Measurements from ENCODE around the gene SLC6A7.

The SLC6A7 gene

GRCh38 chr5:150217873-150218692, 28.2 kb downstream of the SLC6A7 start:
- peak; percentile 86 for TF ChIP-seq CTCF (conservative IDR thresholded peaks at IDR 0.05; ENCODE audit: low read depth, low read length)
- no peak overlapping the region for H3K4me3 ChIP-seq (ENCODE audit: low read length)
- peak; percentile 39 for DNase-seq (ENCODE audit: low read depth)

- TF ChIP-seq CTCF (conservative IDR thresholded peaks at IDR 0.05; ENCODE audit: low read depth, low read length), result no peak
- no peak overlapping the region for H3K4me3 ChIP-seq (ENCODE audit: low read length)
- DNase-seq (ENCODE audit: low read depth), result no peak
These were observed 28.8 kb downstream of the SLC6A7 start for GRCh38 chr5:150218693-150219035.

GRCh38 chr5:150219142-150219541, 29.3 kb downstream of the SLC6A7 start:
- TF ChIP-seq CTCF (conservative IDR thresholded peaks at IDR 0.05; ENCODE audit: low read depth, low read length), result no peak
- no peak overlapping the region for H3K4me3 ChIP-seq (ENCODE audit: low read length)
- DNase-seq (ENCODE audit: low read depth), result no peak

- TF ChIP-seq CTCF (conservative IDR thresholded peaks at IDR 0.05; ENCODE audit: low read depth, low read length), result no peak
- DNase-seq (ENCODE audit: low read depth), result no peak
- H3K4me3 ChIP-seq (ENCODE audit: low read length), result no peak overlapping the region
These were observed 30.0 kb downstream of the SLC6A7 start for GRCh38 chr5:150219861-150220260.

- TF ChIP-seq CTCF (conservative IDR thresholded peaks at IDR 0.05; ENCODE audit: low read depth, low read length), result no peak
- no peak for DNase-seq (ENCODE audit: low read depth)
- no peak overlapping the region for H3K4me3 ChIP-seq (ENCODE audit: low read length)
These were observed 31.6 kb downstream of the SLC6A7 start for GRCh38 chr5:150221471-150221870.

- no peak for TF ChIP-seq CTCF (conservative IDR thresholded peaks at IDR 0.05; ENCODE audit: low read depth, low read length)
- no peak for DNase-seq (ENCODE audit: low read depth)
- H3K4me3 ChIP-seq (ENCODE audit: low read length), result no peak overlapping the region
These were observed 33.0 kb downstream of the SLC6A7 start for GRCh38 chr5:150222906-150223305.

GRCh38 chr5:150223474-150223873, 33.6 kb downstream of the SLC6A7 start:
- DNase-seq (ENCODE audit: low read depth), result no peak
- H3K4me3 ChIP-seq (ENCODE audit: low read length), result no peak overlapping the region
- no peak for TF ChIP-seq CTCF (conservative IDR thresholded peaks at IDR 0.05; ENCODE audit: low read depth, low read length)

All from retinal pigment epithelial cell (primary cell).